ENCODE results near the gene CAPN11.
"Not testable (repeated sequence)": the region's sequence is repeated elsewhere in the genome, so short reads cannot be mapped to it uniquely, and the experiment has no call there.

CAPN11 gene

DNA sequence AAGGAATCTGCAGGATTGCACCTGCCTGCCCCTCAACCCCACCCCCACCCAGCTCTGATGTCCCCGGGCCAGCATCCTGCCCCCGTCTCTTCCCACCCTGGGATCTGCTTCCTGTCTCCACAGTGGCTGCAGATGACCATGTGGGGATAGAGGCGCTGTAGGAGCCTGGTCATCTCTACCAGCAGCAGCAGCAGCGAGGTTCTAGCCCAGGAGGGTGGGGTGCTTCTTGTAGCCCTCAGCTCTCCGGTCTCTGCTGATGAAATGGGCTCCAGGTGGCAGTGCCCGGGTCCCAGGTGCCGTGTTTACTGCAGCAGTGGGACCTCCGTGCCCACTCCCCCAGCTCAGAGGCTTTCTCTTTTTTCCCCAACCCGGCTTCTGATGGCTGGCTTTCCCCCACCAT, 25.2 kb downstream of the CAPN11 start:
- no peak for DNase-seq

DNA sequence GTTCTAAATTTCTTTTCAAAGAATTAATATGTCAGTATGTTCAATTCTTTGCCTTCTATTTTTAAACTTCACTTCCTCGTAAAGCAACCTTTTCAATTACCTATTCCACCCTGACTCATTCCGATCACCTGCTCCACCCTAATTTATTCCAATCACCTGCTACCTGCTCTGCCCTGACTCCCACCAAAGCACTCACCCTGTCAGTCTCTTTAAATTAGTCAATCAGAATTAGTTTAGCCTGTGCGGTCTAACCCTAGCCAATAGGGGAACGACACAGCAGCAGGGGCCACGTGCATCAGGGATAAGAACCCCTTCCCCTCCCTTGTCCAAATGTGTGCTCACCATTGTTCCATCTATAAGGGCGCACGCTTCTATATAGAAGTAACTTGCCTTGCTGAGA, 26.7 kb downstream of the CAPN11 start:
- DNase-seq, result not testable (repeated sequence)

DNA sequence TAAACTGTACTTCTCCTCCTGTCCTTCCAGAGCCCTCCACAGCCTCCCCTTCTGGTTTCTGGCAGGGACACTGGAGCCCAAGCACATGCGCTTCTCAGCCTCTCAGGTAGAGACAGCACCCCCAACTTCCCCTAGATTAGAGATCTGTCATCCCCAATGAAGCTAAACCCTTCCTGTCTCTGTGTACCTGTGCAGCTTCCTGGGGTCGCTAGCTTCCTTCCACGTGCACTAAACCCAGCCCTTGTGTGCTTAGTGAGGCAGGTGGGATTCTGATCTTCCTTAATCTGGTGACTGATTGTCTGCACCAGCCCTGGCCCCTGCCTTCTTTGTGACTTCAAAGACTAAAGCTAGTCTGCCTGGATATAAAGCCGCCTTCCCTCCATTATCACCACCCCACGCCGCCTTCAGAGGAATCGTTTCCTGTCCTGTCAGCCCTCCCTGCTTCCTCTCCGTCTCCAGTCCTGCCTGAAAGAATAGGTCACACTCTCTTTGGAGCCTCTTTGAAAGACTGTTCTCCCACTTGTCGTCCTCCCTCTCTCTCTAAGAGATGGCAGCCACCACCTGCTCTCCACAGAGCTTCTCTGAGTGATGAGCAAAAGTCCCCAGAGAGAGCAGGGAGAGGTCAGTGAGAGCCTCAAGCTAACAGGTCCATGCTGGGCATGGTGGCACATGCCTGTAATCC, 27.5 kb downstream of the CAPN11 start:
- DNase-seq, result no peak

DNA sequence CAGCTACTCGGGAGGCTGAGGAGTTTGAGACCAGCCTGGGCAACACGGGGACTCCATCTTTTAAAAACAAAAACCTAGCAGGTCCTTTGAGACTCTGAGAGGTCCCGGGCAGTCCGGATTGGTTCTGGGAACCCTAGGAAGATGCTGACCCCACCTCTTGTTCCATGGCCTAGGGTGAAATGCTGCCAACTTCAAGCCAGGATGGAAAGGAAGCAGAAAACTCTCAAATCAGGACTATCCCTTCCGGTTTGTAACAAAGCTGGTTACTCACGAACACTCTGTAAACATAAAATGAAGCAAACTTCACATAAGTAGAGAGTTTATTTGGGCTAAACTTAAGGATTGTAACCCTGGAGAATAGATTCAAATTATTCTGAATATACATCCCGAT, 28.0 kb downstream of the CAPN11 start:
- no peak for DNase-seq

DNA sequence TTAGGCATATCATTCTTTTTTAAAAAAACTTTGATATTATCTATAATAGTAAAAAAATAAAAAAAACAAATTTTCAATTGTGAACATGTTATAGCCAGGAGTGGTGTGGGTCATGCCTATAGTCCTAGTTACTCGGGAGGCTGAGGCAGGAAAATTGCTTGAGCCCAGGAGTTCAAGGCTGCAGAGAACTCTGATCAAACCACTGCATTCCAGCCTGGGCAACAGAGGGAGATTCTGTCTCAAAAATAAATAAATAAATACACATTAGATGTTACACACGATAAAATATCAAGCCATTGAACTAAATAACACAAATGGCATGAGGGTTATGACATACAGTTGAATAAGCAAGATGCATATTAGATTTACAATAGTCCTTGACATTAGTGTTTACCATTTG, 30.2 kb downstream of the CAPN11 start:
- no peak for DNase-seq

DNA sequence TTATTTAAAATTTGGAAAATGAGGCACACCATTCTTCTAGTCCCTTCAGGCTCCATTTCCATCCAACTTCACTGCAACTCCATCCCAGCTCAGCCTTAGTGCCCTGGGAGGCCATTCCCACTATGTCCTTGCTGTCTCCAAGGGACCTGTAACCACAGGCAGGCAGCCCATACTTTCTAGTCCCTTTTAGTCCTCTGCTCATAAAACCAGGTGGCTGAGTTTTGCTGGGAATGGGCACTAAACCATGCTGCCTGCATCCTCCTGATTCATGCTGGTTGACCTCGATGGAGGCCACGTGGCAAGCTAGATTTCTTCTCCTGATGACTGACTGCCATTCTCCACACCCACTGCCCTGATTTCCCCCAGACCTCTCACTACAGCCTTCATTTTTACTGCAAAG, 30.6 kb downstream of the CAPN11 start:
- no peak for DNase-seq

DNA sequence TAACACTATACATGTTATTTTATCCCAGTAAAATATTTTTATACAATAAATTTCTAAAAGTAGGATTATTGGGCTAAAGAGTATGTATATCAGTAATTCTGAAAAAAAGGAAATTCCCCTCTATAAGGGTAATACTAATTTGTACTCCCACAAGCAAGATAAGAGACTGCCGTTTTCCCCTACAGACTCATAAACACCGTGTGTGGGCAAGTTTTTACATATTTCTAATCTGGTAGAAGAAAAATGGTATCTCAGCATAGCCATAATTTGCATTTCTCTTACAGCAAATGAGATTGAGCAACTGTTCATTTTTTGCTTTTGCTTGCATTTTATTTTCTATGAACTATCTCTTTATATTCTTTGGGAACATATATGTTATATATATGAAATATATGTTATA, 32.1 kb downstream of the CAPN11 start:
- DNase-seq, result no peak

DNA sequence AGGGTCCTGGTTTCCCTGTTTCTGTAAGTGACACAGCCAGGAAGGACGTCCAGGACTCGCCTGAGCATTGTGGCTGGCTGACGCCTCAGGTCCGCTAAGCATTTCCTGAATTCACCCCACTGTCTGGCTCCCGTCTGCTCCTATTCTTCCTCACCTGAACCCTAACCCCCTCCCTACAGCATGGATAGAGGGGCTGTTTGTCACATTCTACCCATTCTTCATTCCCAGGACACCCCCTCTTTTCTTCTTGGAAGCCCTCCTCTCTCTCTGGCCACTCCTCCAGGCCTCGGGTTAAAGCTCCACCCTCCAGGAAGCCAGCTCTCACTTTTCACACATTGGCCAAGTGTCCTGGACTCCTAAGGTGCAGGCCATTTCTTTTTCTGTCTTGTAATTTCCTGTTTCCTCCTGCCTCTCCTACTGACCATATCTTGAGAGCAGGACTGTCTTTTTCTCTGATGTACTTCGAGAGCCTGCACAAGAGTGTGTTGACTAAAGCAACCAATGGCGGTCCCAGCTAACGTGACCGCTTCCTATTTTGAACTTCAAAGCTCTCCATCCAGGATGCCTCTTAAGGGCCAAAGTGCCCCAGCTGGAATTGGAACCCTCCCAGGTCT, 33.9 kb downstream of the CAPN11 start:
- no peak for DNase-seq

DNA sequence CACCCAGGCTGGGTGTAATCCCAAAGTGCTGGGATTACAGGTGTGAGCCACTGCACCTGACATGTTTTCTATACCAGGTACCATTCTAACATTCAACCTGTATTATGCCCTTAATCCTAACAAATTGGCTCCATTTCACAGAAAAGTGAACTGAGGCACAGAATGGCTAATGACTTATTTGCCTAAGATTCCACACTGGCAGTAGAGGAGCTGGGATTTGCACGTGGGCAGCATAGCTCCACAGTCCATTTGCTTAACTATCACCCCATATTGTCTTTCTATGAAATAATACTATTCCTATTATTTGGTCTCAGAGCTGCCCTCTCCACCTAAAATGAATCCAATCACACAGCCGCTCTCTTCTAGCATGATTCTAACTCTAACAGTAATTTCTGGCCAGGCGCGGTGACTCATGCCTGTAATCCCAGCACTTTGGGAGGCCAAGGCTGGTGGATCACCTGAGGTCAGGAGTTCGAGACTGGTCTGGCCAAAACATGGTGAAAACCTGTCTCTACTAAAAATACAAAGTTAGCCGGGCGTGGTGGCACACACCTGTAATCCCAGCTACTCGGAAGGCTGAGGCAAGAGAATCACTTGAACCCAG, 34.8 kb downstream of the CAPN11 start:
- no peak for DNase-seq

DNA sequence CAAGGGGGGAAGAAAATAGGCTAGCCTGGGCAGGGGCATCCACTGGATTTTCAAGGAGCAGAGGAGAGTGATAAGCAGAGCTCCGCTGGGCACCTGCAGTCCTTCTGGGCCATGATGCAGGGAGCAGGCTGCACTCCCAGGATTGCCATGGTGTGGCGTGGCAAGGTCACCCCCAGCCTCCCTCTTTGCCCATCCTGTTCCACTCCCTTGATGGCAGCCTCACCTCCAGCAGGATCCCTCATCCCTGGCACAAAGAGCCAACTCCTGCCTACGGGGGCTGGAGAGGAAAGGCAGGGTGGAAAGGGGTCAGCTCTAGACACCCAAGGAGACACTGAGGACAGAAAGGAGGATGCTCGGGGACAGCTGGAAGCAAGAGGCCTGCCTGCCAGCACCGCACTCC, 35.7 kb downstream of the CAPN11 start:
- DNase-seq, result no peak

DNA sequence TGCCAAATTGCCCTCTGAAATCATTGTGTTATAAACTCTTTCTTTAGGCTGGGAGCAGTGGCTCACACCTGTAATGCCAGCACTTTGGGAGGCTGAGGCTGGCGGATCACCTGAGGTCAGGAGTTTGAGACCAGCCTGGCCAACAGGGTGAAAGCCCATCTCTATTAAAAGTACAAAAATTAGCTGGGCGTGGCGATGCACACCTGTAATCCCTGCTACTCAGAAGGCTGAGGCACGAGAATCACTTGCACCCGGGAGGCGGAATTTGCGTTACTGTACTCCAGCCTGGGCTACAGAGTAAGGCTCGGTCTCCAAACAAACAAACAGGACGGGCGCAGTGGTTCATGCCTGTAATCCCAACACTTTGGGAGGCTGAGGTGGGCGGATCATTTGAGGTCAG, 37.7 kb downstream of the CAPN11 start:
- not testable (repeated sequence) for DNase-seq

DNA sequence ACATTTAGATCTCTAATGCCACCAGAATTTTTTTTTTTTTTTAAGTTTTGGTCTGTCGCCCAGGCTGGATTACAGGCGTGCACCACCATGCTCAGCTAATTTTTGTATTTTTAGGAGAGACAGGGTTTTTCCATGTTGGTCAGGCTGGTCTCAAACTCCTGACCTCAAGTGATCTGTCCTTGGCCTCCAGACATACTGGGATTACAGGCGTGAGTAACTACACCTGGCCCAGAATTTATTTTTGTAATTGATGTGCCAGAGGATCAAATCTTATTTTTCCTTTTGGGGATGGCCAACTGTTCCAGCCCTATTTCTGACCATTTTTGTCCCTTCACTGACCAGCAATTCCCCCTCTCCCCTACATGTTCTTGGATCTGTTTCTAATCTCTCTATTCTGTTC, 40.1 kb downstream of the CAPN11 start:
- no peak for DNase-seq

DNA sequence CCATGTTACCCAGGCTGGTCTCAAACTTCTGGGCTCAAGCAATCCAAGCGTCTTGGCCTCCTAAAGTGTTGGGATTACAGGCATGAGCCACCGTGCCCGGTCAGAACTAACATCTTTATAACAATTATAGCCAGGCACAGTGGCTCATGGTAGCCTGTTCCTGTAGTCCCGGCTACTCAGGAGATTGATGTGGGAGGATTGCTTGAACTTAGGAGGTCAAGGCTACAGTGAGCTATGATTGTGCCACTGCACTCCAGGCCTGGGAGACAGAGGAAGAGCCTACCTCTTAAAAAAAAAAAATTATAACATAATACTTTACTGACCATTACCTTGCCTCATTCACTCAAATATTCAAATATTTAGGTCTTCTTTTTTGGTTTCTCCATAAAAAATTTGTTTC, 41.3 kb downstream of the CAPN11 start:
- no peak for DNase-seq

DNA sequence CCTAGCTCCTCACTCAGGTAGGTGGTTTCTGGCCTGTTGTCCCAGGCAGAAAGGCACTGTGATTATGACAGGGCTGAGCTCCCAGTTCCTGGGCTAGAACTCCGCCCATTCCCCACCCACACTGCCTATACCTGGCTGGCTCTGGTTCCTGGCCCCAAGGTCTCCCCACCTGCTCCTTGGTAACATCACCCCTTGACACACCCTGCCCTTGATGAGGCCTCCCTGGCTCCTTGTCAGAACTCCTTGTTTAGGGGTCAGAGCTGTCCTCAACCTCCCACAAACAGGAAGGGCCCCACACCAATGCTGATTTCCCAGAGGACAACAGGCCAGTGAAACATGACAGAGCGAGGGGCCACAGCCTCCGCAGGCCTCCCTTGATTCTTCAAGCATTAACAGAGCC, 42.6 kb downstream of the CAPN11 start:
- no peak for DNase-seq

DNA sequence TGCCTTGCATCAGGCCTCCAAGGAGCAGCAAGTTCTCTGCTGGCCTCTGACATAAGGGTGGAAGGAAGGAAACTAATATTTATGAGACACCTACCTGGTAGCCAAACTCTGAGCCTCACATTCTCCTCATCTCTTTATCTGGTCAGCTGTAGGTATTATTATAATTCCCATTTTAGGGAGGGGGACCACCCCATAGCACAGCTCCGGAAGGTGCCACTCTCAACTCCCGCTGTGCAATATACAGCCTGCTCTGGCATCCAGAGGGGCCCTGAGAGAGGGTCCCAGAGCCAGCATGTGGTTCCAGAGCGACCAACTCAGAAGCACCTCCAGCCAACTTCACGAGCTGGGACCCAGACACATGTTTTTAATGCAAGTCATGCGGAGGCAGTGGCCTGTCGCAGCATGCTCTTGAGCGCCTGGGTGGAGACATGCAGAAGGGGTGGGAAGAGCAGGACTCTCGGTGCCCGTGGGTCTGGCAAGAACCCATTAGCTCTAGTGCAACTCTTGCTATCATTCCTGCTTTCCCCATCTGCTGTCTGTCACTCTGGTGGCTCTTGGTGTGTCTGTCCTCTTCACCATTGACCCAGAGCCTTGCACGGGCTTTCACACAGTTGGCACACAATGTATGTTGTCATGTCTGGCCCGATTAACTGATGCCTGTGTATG, 43.2 kb downstream of the CAPN11 start:
- DNase-seq, result no peak

DNA sequence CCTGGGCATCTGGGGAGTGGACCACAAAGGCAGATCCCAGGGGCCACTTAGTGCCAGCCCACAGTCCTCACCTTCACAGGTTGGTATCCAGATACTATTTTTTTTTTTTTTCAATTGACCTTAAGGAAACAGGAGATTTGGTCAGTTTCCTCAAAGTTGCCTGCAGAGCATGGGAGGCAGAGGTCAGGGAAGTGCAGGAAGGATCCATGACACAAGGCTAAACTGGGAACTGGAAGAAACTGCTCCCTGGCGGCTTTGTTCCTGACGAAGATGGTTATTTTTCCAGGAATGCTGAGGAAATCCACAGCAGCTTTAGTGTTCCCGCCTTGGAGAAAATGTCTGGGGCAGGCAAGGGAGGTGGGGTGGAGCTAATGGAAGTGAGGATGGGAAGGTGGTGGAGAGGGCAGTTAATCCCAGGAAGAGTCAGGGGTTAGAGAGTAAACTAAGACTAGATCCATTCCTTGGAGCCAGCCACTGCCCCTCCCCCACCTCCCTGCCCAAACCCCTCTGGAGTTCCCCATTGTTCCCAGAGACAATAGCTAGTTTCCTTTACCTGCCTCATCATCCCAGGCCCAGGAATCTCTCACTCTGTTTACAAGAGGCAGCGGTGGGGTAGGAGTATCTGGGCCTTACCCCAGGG, 43.8 kb downstream of the CAPN11 start:
- DNase-seq, result no peak

DNA sequence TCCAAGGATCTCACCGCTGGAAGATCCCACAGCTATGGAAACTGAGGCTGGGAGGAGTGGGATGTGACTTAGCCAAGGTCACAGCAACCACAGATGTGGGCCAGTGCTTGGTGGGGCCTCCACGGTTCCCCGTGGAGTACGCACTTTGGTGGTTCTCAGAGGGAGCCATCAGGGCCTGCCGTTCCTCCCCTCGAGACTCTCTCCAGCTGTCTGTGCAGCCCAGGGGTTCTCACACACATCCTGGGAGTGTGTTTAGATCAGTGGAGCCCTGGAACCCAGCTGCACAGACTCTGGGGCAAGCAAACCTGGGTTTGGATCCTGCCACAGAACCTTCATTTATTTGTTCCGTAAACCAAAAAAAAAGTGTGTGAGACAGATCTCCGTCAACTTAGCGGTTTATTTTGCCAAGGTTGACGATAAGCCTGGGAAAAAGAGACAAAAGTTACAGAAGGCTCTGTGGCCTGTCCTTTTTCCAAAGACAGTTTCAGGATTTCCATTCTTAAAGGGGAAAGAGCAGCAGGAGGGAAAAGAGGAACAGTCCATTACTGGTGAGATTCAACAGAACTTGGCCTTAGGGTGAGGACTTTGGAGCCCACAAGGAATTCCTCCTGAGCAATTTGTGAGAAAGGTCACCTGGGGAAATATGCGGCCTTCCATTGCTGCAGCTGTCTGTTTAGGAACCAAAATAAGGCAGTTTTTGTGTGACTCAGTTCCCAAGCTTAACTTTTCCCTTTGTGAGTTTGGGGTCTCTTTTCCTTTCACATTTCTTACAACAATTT, 44.5 kb downstream of the CAPN11 start:
- no peak for DNase-seq

DNA sequence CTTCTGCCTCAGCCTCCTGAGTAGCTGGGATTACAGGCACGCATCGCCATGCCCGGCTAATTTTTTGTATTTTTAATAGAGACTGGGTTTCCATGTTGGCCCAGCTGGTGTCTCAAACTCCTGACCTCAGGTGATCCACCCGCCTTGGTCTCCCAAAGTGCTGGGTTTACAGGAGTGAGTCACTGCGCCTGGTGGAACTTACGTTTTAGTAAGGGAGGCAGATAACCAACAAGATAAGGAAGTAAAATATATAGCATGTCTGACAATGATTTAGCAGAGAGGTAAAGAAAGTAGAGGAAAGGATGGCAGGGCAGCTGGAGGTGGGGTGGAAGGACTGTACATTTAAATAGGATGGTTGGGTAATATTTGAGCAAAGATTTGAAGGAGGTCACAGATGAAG, 45.3 kb downstream of the CAPN11 start:
- no peak for DNase-seq

DNA sequence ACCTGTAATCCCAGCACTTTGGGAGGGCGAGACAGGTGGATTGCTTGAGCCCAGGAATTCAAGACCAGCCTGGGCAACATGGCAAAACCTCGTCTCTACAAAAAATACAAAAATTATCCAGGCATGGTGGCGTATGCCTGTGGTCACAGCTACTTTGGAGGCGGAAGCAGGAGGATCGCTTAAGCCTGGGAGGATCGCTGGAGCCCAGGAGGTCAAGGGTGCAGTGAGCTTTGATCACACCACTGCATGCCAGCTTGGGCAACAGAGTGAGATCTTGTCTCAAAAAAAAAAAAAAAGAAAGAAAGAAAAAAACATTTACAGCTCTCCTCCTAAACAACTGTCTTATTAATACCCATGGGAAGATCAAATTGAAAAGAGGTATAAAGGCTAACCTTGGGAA, 49.3 kb downstream of the CAPN11 start:
- DNase-seq, result no peak

DNA sequence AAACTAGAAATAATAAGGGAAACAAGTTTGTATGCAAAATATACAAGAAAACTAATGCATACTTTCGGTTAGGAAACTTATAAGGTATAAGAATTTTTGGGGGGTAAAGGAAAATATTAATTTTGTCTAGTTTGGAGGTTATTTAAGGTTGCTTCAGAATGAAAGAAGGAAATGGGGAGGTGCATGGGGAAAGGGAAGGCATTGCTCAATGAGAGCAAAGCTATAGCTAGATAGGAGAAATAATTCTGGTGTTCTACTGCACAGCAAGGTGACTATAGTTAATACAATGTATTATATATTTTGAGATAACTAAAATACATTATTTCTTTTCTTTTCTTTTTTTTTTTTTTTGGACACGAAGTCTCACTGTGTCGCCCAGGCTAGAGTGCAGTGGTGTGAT, 52.7 kb downstream of the CAPN11 start:
- DNase-seq, result no peak

DNA sequence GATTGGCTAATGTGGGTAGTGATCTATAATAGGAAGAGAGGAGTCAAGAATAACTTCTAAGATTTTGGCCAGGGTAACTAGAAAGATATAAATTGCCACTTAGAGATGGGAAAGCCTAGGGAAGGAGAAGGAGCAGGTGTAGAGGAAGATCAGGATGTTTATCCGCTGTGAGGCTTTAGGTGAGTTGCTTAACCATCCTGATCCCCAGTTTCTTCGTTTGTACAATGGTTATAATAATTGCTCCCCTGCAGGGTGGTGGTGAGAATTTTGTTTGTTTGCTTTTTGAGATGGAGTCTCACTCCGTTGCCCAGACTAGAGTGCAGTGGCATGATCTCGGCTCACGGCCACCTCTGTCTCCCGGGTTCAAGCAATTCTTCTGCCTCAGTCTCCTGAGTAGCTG, 55.7 kb downstream of the CAPN11 start:
- no peak for DNase-seq

DNA sequence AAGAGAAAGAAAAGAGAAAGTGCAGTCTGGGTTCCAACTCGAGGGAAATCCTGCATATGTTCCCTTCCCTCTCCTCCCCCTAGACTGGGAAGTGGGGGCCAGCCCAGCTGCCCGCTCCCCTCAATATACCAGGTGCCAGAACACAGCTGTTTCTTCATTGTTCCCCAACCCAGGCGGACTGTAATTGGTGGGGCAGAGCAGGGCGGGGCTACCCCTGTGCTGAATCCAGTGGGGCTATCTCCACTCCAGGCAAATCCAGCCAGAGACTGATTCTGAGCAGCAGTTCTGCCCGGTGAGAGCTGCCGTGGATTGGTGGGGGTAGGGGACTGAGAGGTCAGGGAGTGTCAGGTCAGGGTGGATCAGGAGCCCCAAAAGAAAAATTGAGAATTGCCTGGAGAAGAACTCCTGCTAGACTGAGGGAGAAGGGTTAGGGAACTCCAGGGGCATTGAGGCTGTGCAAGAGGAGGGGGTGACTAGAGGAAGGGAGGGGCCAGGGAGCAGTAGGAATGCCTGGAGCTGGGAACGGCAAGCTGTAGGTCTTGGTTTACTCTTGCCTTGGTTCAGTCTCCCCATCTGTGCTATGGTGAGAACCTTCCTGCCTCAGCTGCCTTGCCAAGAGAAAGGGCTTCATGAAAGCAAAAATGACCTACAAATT, 58.2 kb downstream of the CAPN11 start, which contains the start of gene MYMX:
Gene MYMX (plus strand): TSS at position 250 of the 655 bp plus-strand sequence. CDS start 546 bp downstream, outside the sequence.
- DNase-seq, result no peak
